IMR-90 (cell line): ENCODE results near the gene RASGRF2.

Source experiments
- MXI1 ChIP-seq: IDR thresholded peaks from 2 replicates; pipeline ENCODE4 v1.6.1; 2012; ENCODE audit warnings: low read depth, mild to moderate bottlenecking, low read length, moderate library complexity, borderline replicate concordance
- POLR2A ChIP-seq: IDR thresholded peaks from 2 replicates; pipeline ENCODE4 v1.6.1; 2012; ENCODE audit warnings: mild to moderate bottlenecking, low read depth, low read length
- RAD21 ChIP-seq: IDR thresholded peaks from 2 replicates; pipeline ENCODE4 v1.6.1; 2012; ENCODE audit warnings: low read length, improper control_type of control experiment
- RCOR1 ChIP-seq: IDR thresholded peaks from 2 replicates; pipeline ENCODE4 v1.6.1; 2012; ENCODE audit warnings: mild to moderate bottlenecking, low read length, improper control_type of control experiment; ENCODE audit not compliant: insufficient replicate concordance
- SMC3 ChIP-seq: fragments of 150-350 bp; IDR thresholded peaks from 2 replicates; pipeline ENCODE4 v1.6.1; 2016; ENCODE audit warnings: low read depth, mild to moderate bottlenecking, antibody characterized with exemption, low read length, moderate library complexity
- USF2 ChIP-seq: fragments of 150-350 bp; IDR thresholded peaks from 2 replicates; pipeline ENCODE4 v1.6.1; 2017; ENCODE audit warnings: mild to moderate bottlenecking, antibody characterized with exemption, low read length, low read depth
- TF ChIP-seq, protein P1 (sequence below): conservative IDR thresholded peaks from 2 replicates; pipeline ENCODE4 v1.5.1; 2012; ENCODE audit warnings: mild to moderate bottlenecking, low read depth, low read length, improper control_type of control experiment

GRCh38 chr5:81219389-81219788 is 259.2 kb downstream of the RASGRF2 start:
- TF ChIP-seq, protein P1, sequence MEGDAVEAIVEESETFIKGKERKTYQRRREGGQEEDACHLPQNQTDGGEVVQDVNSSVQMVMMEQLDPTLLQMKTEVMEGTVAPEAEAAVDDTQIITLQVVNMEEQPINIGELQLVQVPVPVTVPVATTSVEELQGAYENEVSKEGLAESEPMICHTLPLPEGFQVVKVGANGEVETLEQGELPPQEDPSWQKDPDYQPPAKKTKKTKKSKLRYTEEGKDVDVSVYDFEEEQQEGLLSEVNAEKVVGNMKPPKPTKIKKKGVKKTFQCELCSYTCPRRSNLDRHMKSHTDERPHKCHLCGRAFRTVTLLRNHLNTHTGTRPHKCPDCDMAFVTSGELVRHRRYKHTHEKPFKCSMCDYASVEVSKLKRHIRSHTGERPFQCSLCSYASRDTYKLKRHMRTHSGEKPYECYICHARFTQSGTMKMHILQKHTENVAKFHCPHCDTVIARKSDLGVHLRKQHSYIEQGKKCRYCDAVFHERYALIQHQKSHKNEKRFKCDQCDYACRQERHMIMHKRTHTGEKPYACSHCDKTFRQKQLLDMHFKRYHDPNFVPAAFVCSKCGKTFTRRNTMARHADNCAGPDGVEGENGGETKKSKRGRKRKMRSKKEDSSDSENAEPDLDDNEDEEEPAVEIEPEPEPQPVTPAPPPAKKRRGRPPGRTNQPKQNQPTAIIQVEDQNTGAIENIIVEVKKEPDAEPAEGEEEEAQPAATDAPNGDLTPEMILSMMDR = no peak
- TF ChIP-seq RCOR1 = no peak
- no peak for TF ChIP-seq RAD21
- TF ChIP-seq USF2 = no peak
- no peak for TF ChIP-seq POLR2A
- no peak for TF ChIP-seq SMC3
- TF ChIP-seq MXI1 = no peak
